Lower lobe of right lung (tissue), 2 donors: Measurements from ENCODE around the gene ADIPOR1. TPM values are rescaled to one million over a fixed set of nuclear protein-coding genes. Genes with fewer than 3 reads are reported as not detected.

Source experiments
- ATAC-seq, 2 donors: fragments of 200-7000 bp; cut with Tn5 transposase; one replicate each; pipeline ENCODE4 v1.9.1; 2020 to 2022; ENCODE audit warnings: mild to moderate bottlenecking in 2 of 2, moderate library complexity in 2 of 2
- DNase-seq: peaks from one replicate; pipeline ENCODE4 v3.0.0-alpha.2; 2020
- H3K27ac ChIP-seq: fragments of 200-600 bp; one replicate; pipeline ENCODE4 v1.8.0; 2022
- H3K27me3 ChIP-seq: fragments of 200-600 bp; one replicate; pipeline ENCODE4 v1.8.0; 2022; ENCODE audit warnings: low read depth
- H3K36me3 ChIP-seq: fragments of 200-600 bp; one replicate; pipeline ENCODE4 v1.8.0; 2022; ENCODE audit warnings: mild to moderate bottlenecking
- H3K4me1 ChIP-seq: fragments of 200-600 bp; one replicate; pipeline ENCODE4 v1.8.0; 2022
- H3K4me3 ChIP-seq: fragments of 200-600 bp; one replicate; pipeline ENCODE4 v1.8.0; 2022; ENCODE audit warnings: mild to moderate bottlenecking
- H3K9me3 ChIP-seq: fragments of 200-600 bp; one replicate; pipeline ENCODE4 v1.8.0; 2022
- CTCF ChIP-seq: fragments of 200-600 bp; IDR thresholded peaks from one replicate; pipeline ENCODE4 v1.8.0; 2022; ENCODE audit warnings: antibody characterized with exemption, mild to moderate bottlenecking
- intact Hi-C: fragments of 100-400 bp; cut with DNase I; formaldehyde crosslinking; loops from one replicate; pipeline ENCODE4 v1.11.0; 2022
- total RNA-seq: library from RNA; stranded (reverse); fragmentation: NEBNext Ultra II Directional; extraction: Animal tissue kit (Norgen Biotek cat#: 25700); gene quantifications from one replicate; pipeline ENCODE4 v1.2.1, GENCODE V29; 2021
- donor health status: DM: no; HTN: yes; CAD: no; lungs with severe emphysema.

Gene ADIPOR1
- total RNA-seq, 1 donor from 2014 or later = 110 TPM

- no peak for DNase-seq
- Histone ChIP-seq H3K36me3 (peaks cover 36% of the 10 kb centered on the region), H3K27me3 (no peaks in the 10 kb centered on the region), H3K9me3 (no peaks in the 10 kb centered on the region), H3K27ac (peak overlapping the region; percentile 99), H3K4me3 (no peak overlapping the region), H3K4me1 (peaks cover 43% of the 10 kb centered on the region)
- intact Hi-C loops = no loop called here
- TF ChIP-seq CTCF = no peak
- ATAC-seq = no peak
These were observed 1.1 kb upstream of the ADIPOR1 start for GRCh38 chr1:202959276-202959620.

DNA sequence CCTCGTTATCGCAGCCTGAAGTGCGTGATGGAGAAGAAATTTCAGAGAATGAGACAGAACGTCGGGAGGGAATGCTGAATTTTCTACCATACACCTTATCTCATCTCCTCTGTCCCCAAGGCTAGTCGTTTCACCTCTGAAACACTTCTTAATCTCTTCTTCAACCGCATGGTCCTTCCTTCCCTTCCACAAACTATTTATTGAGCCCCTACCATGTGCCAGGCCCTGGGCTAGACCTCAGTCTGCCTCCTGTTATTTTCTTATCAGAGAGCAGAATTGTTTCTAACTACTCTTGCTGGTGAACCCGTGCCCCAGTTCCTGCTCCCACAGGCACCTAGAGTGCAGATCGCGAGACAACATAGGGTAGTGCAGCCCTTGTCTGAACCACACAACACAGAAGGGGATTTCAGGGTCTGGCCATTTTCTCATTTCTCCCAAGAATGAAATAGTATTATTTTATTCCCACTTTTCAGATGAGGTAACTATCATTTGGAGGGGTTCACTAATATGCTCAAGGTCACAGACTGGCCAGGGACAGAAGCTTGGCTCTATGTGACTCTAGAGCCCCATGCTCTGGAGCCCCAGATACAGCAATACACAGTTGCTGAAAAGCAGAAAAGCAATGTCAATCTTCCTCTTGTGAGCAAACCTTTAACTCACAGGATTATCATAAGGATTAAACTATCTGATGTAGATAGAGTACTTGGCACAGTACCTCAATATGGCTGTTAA, 598 bp upstream of the ADIPOR1 start:
- Histone ChIP-seq H3K9me3 (no peaks in the 10 kb centered on the region), H3K36me3 (peaks cover 30% of the 10 kb centered on the region), H3K27ac (peak overlapping the region; percentile 99), H3K27me3 (no peaks in the 10 kb centered on the region), H3K4me1 (peaks cover 48% of the 10 kb centered on the region), H3K4me3 (peak overlapping the region; percentile 99)
- TF ChIP-seq CTCF = no peak
- ATAC-seq (peak; percentile 1 to 5), DNase-seq (no peak)
- intact Hi-C loops = no loop called here

DNA sequence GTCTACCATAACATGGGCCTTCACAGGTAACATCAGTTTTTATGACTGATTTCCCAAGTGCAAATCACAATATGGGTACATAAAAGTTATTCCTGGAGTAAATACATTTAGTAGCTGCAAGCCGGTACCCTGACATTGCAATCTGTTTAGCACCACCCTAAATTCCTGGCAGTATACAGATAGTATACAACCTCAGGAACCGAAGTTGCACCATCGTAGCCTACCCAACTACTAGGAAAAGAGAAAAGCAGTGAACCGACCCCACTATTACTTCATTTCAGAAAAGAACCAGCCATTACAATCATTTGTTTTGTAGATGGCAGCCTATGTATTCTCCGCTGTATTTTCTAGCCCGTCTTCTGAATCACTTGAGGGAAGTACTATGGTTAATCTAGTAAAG, 1.1 kb downstream of the ADIPOR1 start:
- Histone ChIP-seq H3K4me1 (peaks cover 66% of the 10 kb centered on the region), H3K4me3 (peak overlapping the region; percentile 99), H3K9me3 (no peaks in the 10 kb centered on the region), H3K27me3 (no peaks in the 10 kb centered on the region), H3K27ac (no peak overlapping the region), H3K36me3 (peaks cover 13% of the 10 kb centered on the region)
- ATAC-seq (no peak), DNase-seq (no peak)
- intact Hi-C loops = no loop called here
- no peak for TF ChIP-seq CTCF

DNA sequence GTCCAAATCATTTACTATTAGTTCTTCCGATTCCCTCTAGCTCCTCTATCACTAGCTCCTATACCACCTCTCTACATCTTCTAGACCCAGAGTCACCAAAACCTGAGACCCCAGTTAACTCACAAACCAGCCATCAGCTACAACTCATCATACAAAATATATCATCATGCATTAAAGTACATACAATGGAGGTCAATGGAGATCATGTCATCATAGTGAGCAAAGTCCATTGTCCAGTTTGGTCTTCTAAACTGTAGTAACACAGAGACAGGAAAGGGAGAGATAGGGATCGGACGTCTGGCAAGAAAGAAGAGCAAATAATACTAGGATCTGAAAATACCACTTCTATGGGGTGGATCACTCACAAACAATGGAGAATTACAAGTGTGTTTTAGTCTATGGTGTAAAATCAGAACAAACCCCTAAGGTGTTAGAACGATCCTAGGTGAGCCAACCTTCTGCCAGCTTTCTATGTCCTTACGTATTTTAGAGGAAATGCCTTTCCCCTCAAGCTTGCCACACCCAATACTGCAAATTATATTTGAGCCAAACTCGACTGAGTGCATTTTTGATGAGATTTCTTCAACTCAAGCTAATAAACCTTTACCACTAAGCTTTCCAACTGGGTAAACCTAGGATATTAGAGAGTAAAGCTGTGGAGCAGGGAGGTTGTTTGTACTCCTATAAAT, 3.9 kb downstream of the ADIPOR1 start:
- Histone ChIP-seq H3K27ac (peak overlapping the region; percentile 74), H3K4me1 (peaks cover 69% of the 10 kb centered on the region), H3K36me3 (peaks cover 28% of the 10 kb centered on the region), H3K4me3 (no peak overlapping the region), H3K27me3 (no peaks in the 10 kb centered on the region), H3K9me3 (no peaks in the 10 kb centered on the region)
- DNase-seq (no peak), ATAC-seq (peak in 1 of 2 donors; percentile 35)
- no peak for TF ChIP-seq CTCF
- intact Hi-C loops = no loop called here

GRCh38 chr1:202953392-202953791, 4.7 kb downstream of the ADIPOR1 start:
- no peak overlapping the region for H3K4me3 ChIP-seq
- peaks cover 36% of the 10 kb centered on the region for H3K36me3 ChIP-seq
- intact Hi-C loops = no loop called here
- H3K27ac ChIP-seq = peak overlapping the region; percentile 74
- H3K27me3 ChIP-seq = no peaks in the 10 kb centered on the region
- no peaks in the 10 kb centered on the region for H3K9me3 ChIP-seq
- peaks cover 61% of the 10 kb centered on the region for H3K4me1 ChIP-seq
- DNase-seq = no peak
- no peak for ATAC-seq
- no peak for TF ChIP-seq CTCF
